Ishikawa (cell line): ENCODE data around the gene SLC29A1.

Experiments
- EGR1 ChIP-seq: IDR thresholded peaks from 2 replicates; pipeline ENCODE4 v1.6.1; 2012
- NFIC ChIP-seq: IDR thresholded peaks from 2 replicates; pipeline ENCODE4 v1.6.1; 2012
- TF ChIP-seq, protein P1 (sequence below): IDR thresholded peaks from 2 replicates; pipeline ENCODE4 v1.6.1; 2012
- TF ChIP-seq, protein P2 (sequence below): IDR thresholded peaks from 2 replicates; pipeline ENCODE4 v1.6.1; 2012

DNA sequence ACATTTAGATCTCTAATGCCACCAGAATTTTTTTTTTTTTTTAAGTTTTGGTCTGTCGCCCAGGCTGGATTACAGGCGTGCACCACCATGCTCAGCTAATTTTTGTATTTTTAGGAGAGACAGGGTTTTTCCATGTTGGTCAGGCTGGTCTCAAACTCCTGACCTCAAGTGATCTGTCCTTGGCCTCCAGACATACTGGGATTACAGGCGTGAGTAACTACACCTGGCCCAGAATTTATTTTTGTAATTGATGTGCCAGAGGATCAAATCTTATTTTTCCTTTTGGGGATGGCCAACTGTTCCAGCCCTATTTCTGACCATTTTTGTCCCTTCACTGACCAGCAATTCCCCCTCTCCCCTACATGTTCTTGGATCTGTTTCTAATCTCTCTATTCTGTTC, 24.7 kb upstream of the SLC29A1 start:
- TF ChIP-seq, protein P1, sequence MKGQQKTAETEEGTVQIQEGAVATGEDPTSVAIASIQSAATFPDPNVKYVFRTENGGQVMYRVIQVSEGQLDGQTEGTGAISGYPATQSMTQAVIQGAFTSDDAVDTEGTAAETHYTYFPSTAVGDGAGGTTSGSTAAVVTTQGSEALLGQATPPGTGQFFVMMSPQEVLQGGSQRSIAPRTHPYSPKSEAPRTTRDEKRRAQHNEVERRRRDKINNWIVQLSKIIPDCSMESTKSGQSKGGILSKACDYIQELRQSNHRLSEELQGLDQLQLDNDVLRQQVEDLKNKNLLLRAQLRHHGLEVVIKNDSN = no peak
- TF ChIP-seq, protein P2, sequence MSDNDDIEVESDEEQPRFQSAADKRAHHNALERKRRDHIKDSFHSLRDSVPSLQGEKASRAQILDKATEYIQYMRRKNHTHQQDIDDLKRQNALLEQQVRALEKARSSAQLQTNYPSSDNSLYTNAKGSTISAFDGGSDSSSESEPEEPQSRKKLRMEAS = no peak
- no peak for TF ChIP-seq NFIC
- no peak for TF ChIP-seq EGR1
